Measurements from ENCODE around the gene CCDC69. TPM values are rescaled to one million over a fixed set of nuclear protein-coding genes. Genes with fewer than 3 reads are reported as not detected.

Gene CCDC69
- total RNA-seq (2022) (5.1 TPM in 2 replicates), Bru-seq, nascent RNA (percentile 40 among the genes with signal in this experiment), BruChase-seq, experiment 1, labeled RNA remaining after a 2-hour chase (percentile 39 among the genes with signal in this experiment), BruChase-seq, experiment 2, labeled RNA remaining after a 6-hour chase (percentile 45 among the genes with signal in this experiment)
- long read RNA-seq, partial matches to known transcripts = 1 of 6 reads
- long read RNA-seq, other reads (novel, unspliced or antisense) = 3 of 6 reads

- DNase-seq = peak; percentile 83 to 85
- Mint-ChIP-seq H3K36me3 (ENCODE audit: insufficient read depth, unreplicated experiment) (no peaks in the 10 kb centered on the region), H3K27me3 (ENCODE audit: insufficient read depth, unreplicated experiment) (no peaks in the 10 kb centered on the region), H3K27ac (ENCODE audit: unreplicated experiment) (peak within 1 kb of the TSS; percentile 52), H3K4me1 (ENCODE audit: low read depth, unreplicated experiment) (no peaks in the 10 kb centered on the region), H3K4me3 (ENCODE audit: unreplicated experiment) (peak within 1 kb of the TSS; percentile 84), H3K9me3 (ENCODE audit: unreplicated experiment) (no peaks in the 10 kb centered on the region)
- TF ChIP-seq CTCF (IDR thresholded peaks at IDR 0.05; ENCODE audit: insufficient read depth in 1 of 2, low read depth in 1 of 2, low read length in 1 of 2, severe bottlenecking in 1 of 2, unreplicated experiment in 1 of 2) = peak in 1 of 2 experiments; percentile 60
- Histone ChIP-seq H3K4me3 (ENCODE audit: low read depth, low read length) (peak within 1 kb of the TSS; percentile 62), H3K27me3 (replicated peaks; ENCODE audit: control insufficient read depth, insufficient read depth, low read length) (no peaks in the 10 kb centered on the region), H3K4me1 (peaks cover 10% of the 10 kb centered on the region), H3K9me3 (no peaks in the 10 kb centered on the region), H3K36me3 (ENCODE audit: control insufficient read depth, insufficient read depth, low read length) (no peaks in the 10 kb centered on the region)
- ChIA-PET POLR2A (interaction anchor here (0.6 to 1.6 kb wide), 7 partner anchors 12 to 192 kb away, joined by 3 to 17 read pairs (median 4); partner anchors contain the start of gene GM2A), CTCF (interaction anchor here (0.6 to 1.8 kb wide), 7 partner anchors 9 to 124 kb away, joined by 3 to 9 read pairs (median 5); no protein-coding TSS in a partner anchor)
- BruUV-seq (replicated peaks) = TSS peak; percentile 25
- intact Hi-C loops (cut with micrococcal nuclease; ENCODE audit: unreplicated experiment) = no loop called here
These were observed at the start of gene CCDC69 for GRCh38 chr5:151223447-151224264. CCDC69 (minus strand) TSS chr5:151224092; CDS start chr5:151223970, 122 bp downstream.

DNA sequence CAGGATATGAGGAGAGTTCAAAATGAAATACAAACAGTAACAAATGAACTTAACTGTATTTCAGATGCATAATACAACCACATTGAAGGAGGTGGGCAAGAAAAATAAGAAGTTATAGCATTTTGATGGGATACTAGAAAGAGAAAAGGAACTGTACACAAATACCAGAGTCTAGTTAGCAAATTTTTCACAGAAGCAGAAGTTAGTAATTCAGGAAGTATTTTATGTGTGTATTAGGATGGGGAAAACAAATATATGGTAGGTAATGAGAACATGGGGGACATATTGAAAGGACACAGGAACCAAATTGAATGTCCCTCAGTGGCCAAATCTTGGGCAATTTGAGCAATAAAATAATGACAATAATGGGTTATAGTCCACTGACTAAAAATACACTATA is 47.4 kb upstream of the CCDC69 start:
- DNase-seq = no peak
- Histone ChIP-seq H3K4me3 (ENCODE audit: low read depth, low read length) (no peak overlapping the region), H3K36me3 (ENCODE audit: control insufficient read depth, insufficient read depth, low read length) (no peaks in the 10 kb centered on the region), H3K9me3 (no peaks in the 10 kb centered on the region), H3K27me3 (replicated peaks; ENCODE audit: control insufficient read depth, insufficient read depth, low read length) (no peaks in the 10 kb centered on the region), H3K4me1 (peaks cover 21% of the 10 kb centered on the region)
- intact Hi-C loops (cut with micrococcal nuclease; ENCODE audit: unreplicated experiment) = no loop called here
- CTCF ChIA-PET = no interaction called here
- no peaks in the 10 kb centered on the region for H3K27me3 Mint-ChIP-seq (ENCODE audit: insufficient read depth, unreplicated experiment)
- peaks cover 5% of the 10 kb centered on the region for H3K36me3 Mint-ChIP-seq (ENCODE audit: insufficient read depth, unreplicated experiment)
- TF ChIP-seq CTCF (IDR thresholded peaks at IDR 0.05; ENCODE audit: insufficient read depth in 1 of 2, low read depth in 1 of 2, low read length in 1 of 2, severe bottlenecking in 1 of 2, unreplicated experiment in 1 of 2) = no peak
- H3K27ac Mint-ChIP-seq (ENCODE audit: unreplicated experiment) = no peak overlapping the region
- H3K4me1 Mint-ChIP-seq (ENCODE audit: low read depth, unreplicated experiment) = peaks cover 7% of the 10 kb centered on the region
- POLR2A ChIA-PET = no interaction called here
- no peaks in the 10 kb centered on the region for H3K9me3 Mint-ChIP-seq (ENCODE audit: unreplicated experiment)
- BruUV-seq (replicated peaks) = no TSS peak
- H3K4me3 Mint-ChIP-seq (ENCODE audit: unreplicated experiment) = no peak overlapping the region

- Mint-ChIP-seq H3K27ac (ENCODE audit: unreplicated experiment) (no peak overlapping the region), H3K4me3 (ENCODE audit: unreplicated experiment) (no peak overlapping the region), H3K27me3 (ENCODE audit: insufficient read depth, unreplicated experiment) (no peaks in the 10 kb centered on the region), H3K9me3 (ENCODE audit: unreplicated experiment) (no peaks in the 10 kb centered on the region), H3K36me3 (ENCODE audit: insufficient read depth, unreplicated experiment) (peaks cover 5% of the 10 kb centered on the region), H3K4me1 (ENCODE audit: low read depth, unreplicated experiment) (peaks cover 7% of the 10 kb centered on the region)
- no TSS peak for BruUV-seq (replicated peaks)
- intact Hi-C loops (cut with micrococcal nuclease; ENCODE audit: unreplicated experiment) = no loop called here
- Histone ChIP-seq H3K9me3 (no peaks in the 10 kb centered on the region), H3K27me3 (replicated peaks; ENCODE audit: control insufficient read depth, insufficient read depth, low read length) (no peaks in the 10 kb centered on the region), H3K4me1 (peaks cover 21% of the 10 kb centered on the region), H3K4me3 (ENCODE audit: low read depth, low read length) (no peak overlapping the region), H3K36me3 (ENCODE audit: control insufficient read depth, insufficient read depth, low read length) (no peaks in the 10 kb centered on the region)
- DNase-seq = no peak
- ChIA-PET CTCF (no interaction called here), POLR2A (no interaction called here)
- no peak for TF ChIP-seq CTCF (IDR thresholded peaks at IDR 0.05; ENCODE audit: insufficient read depth in 1 of 2, low read depth in 1 of 2, low read length in 1 of 2, severe bottlenecking in 1 of 2, unreplicated experiment in 1 of 2)
These were observed 46.7 kb upstream of the CCDC69 start for GRCh38 chr5:151270599-151270998.
